GM19468 (cell line): ENCODE measurements around the gene LINC00237.

ENCODE experiments used
- ATAC-seq: cut with Tn5 transposase; IDR thresholded peaks from one replicate; pipeline ENCODE4 v1.9.1; 2021; ENCODE audit warnings: mild to moderate bottlenecking, moderate library complexity, moderate number of reproducible peaks; ENCODE audit not compliant: unreplicated experiment; ENCODE audit errors: extremely low read depth

The LINC00237 gene

GRCh38 chr20:21052686-21053001 lies 53.5 kb downstream of the LINC00237 start:
- no peak for ATAC-seq

- no peak for ATAC-seq
These were observed 53.9 kb downstream of the LINC00237 start for GRCh38 chr20:21052241-21052640.

GRCh38 chr20:21050710-21051109 lies 55.4 kb downstream of the LINC00237 start:
- ATAC-seq = no peak

- no peak for ATAC-seq
These were observed 56.8 kb downstream of the LINC00237 start for GRCh38 chr20:21049305-21049828.

- ATAC-seq = no peak
These were observed 57.3 kb downstream of the LINC00237 start for GRCh38 chr20:21048841-21049273.

GRCh38 chr20:21047981-21048380 lies 58.2 kb downstream of the LINC00237 start:
- no peak for ATAC-seq

GRCh38 chr20:21046413-21047070 lies 59.6 kb downstream of the LINC00237 start:
- ATAC-seq = no peak
